Activated gamma-delta T cell treated with anti-CD3 and anti-CD28 coated beads, Interleukin-2, amount 50 U/mL, for 16 hours (primary cell): ENCODE data around the gene RFXANK.
"Not testable (repeated sequence)": the region's sequence is repeated elsewhere in the genome, so short reads cannot be mapped to it uniquely, and the experiment has no call there.

ENCODE experiments used
- DNase-seq: peaks from one replicate; pipeline ENCODE4 v3.0.0-alpha.2; 2020; ENCODE audit warnings: low read depth

Gene RFXANK

GRCh38 chr19:19206938-19207337, 14.9 kb downstream of the RFXANK start:
- DNase-seq = no peak

- no peak for DNase-seq
These were observed 15.8 kb downstream of the RFXANK start for GRCh38 chr19:19207637-19208572.

- DNase-seq = no peak
These were observed 17.3 kb downstream of the RFXANK start for GRCh38 chr19:19209372-19209771.

- no peak for DNase-seq
These were observed 19.7 kb downstream of the RFXANK start, which contains the start of gene NCAN for GRCh38 chr19:19211499-19212420. TSS of gene NCAN (plus strand) at chr19:19211958. CDS start at chr19:19216954, 4,996 bp downstream.

- DNase-seq = no peak
These were observed 20.9 kb downstream of the RFXANK start for GRCh38 chr19:19212916-19213315.

GRCh38 chr19:19213426-19214158, 21.5 kb downstream of the RFXANK start:
- DNase-seq = no peak

- DNase-seq = no peak
These were observed 22.1 kb downstream of the RFXANK start for GRCh38 chr19:19214159-19214490.

- no peak for DNase-seq
These were observed 22.8 kb downstream of the RFXANK start for GRCh38 chr19:19214892-19215291.

- no peak for DNase-seq
These were observed 23.7 kb downstream of the RFXANK start for GRCh38 chr19:19215792-19216191.

- no peak for DNase-seq
These were observed 25.0 kb downstream of the RFXANK start for GRCh38 chr19:19217099-19217498.

GRCh38 chr19:19218911-19219310, 26.9 kb downstream of the RFXANK start:
- DNase-seq = no peak

GRCh38 chr19:19221000-19221399, 28.9 kb downstream of the RFXANK start:
- DNase-seq = not testable (repeated sequence)

GRCh38 chr19:19223060-19223459, 31.0 kb downstream of the RFXANK start:
- no peak for DNase-seq

GRCh38 chr19:19223636-19224035, 31.6 kb downstream of the RFXANK start:
- no peak for DNase-seq

GRCh38 chr19:19224150-19224851, 32.2 kb downstream of the RFXANK start:
- DNase-seq = no peak

- DNase-seq = peak; percentile 66
These were observed 32.9 kb downstream of the RFXANK start for GRCh38 chr19:19224852-19225494.

GRCh38 chr19:19226204-19226603, 34.1 kb downstream of the RFXANK start:
- DNase-seq = no peak

- DNase-seq = no peak
These were observed 34.6 kb downstream of the RFXANK start for GRCh38 chr19:19226663-19227062.

- no peak for DNase-seq
These were observed 35.2 kb downstream of the RFXANK start for GRCh38 chr19:19227217-19227616.

- no peak for DNase-seq
These were observed 37.6 kb downstream of the RFXANK start for GRCh38 chr19:19229701-19230100.

GRCh38 chr19:19230999-19231398, 38.9 kb downstream of the RFXANK start:
- no peak for DNase-seq
